ENCODE data around the gene SDHB. TPM values are rescaled to one million over a fixed set of nuclear protein-coding genes. Genes with fewer than 3 reads are reported as not detected.

SDHB gene
- total and polyA plus RNA-seq, 2 experiments from 2014 or later, result 126 to 156 TPM

DNA sequence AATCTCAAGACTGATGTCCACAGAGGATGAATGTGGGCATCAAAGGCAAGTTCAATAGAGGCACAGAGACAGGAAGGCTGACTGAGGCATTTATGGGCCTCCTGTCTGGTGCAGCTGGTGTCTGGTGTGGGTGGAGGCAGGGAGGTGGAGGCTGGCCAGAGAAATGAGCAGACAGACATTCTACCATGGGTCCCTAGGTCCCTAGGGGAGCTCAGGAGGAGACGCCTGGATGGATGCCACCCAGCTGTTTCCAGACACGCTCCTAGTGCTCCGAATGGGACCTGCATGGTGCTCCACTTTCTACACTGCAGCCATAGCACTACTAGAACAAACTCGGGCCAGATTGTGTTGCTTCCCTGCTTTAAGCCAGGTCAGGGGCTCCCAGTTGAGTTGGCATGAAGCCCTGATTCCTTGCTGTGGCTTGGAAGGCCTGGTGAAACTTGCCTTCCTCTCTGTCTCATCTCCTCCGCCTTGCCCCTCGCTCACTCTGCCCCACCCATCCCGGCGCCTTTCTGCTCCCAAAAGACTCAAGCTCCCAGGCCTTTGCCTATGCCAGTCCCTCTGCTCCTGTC is 40.1 kb upstream of the SDHB start:
- H3K9me3 ChIP-seq (ENCODE audit: low read depth), result no peaks in the 10 kb centered on the region
- no peaks in the 10 kb centered on the region for H3K36me3 ChIP-seq
- no peak overlapping the region for H3K4me3 ChIP-seq
- H3K27me3 ChIP-seq, result no peaks in the 10 kb centered on the region
- no peak for DNase-seq (ENCODE audit: low read depth in 1 of 2, low spot score in 1 of 2)
- no peak overlapping the region for H3K27ac ChIP-seq
- TF ChIP-seq, protein P1, sequence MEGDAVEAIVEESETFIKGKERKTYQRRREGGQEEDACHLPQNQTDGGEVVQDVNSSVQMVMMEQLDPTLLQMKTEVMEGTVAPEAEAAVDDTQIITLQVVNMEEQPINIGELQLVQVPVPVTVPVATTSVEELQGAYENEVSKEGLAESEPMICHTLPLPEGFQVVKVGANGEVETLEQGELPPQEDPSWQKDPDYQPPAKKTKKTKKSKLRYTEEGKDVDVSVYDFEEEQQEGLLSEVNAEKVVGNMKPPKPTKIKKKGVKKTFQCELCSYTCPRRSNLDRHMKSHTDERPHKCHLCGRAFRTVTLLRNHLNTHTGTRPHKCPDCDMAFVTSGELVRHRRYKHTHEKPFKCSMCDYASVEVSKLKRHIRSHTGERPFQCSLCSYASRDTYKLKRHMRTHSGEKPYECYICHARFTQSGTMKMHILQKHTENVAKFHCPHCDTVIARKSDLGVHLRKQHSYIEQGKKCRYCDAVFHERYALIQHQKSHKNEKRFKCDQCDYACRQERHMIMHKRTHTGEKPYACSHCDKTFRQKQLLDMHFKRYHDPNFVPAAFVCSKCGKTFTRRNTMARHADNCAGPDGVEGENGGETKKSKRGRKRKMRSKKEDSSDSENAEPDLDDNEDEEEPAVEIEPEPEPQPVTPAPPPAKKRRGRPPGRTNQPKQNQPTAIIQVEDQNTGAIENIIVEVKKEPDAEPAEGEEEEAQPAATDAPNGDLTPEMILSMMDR (IDR thresholded peaks at IDR 0.05; ENCODE audit: low read depth, low read length), result no peak
- no peaks in the 10 kb centered on the region for H3K4me1 ChIP-seq (ENCODE audit: low read depth)

DNA sequence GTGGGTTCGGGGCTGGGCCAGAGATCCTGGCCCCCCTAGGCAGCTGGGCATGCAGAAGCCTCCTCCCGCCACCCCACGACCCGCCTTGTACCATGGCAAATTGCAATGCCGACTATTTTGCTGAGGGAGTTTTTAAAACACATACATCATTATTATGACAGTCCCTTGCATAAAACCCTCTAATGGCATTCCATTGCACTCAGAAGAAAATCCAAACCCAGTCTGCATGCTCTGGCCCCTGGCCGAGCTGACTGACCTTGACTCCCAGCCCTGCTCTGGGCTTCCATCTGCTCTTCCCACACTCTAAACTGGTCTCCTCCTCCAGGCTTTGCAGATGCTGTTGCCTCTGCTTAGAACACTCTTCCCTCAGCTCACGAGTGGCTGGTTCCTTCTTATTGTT is 37.4 kb upstream of the SDHB start:
- Histone ChIP-seq H3K36me3 (no peaks in the 10 kb centered on the region), H3K27ac (no peak overlapping the region), H3K4me3 (no peak overlapping the region), H3K9me3 (ENCODE audit: low read depth) (no peaks in the 10 kb centered on the region), H3K4me1 (ENCODE audit: low read depth) (no peaks in the 10 kb centered on the region), H3K27me3 (no peaks in the 10 kb centered on the region)
- no peak for DNase-seq (ENCODE audit: low read depth in 1 of 2, low spot score in 1 of 2)
- TF ChIP-seq, protein P1 (IDR thresholded peaks at IDR 0.05; ENCODE audit: low read depth, low read length), result no peak

- Histone ChIP-seq H3K36me3 (no peaks in the 10 kb centered on the region), H3K9me3 (ENCODE audit: low read depth) (no peaks in the 10 kb centered on the region), H3K27me3 (no peaks in the 10 kb centered on the region), H3K27ac (no peak overlapping the region), H3K4me3 (no peak overlapping the region), H3K4me1 (ENCODE audit: low read depth) (no peaks in the 10 kb centered on the region)
- DNase-seq (ENCODE audit: low read depth in 1 of 2, low spot score in 1 of 2), result no peak
- TF ChIP-seq, protein P1 (IDR thresholded peaks at IDR 0.05; ENCODE audit: low read depth, low read length), result no peak
Observed at GRCh38 chr1:17089506-17089905, 35.7 kb upstream of the SDHB start.

- H3K36me3 ChIP-seq, result no peaks in the 10 kb centered on the region
- no peak overlapping the region for H3K4me3 ChIP-seq
- no peak for DNase-seq (ENCODE audit: low read depth in 1 of 2, low spot score in 1 of 2)
- H3K9me3 ChIP-seq (ENCODE audit: low read depth), result no peaks in the 10 kb centered on the region
- no peak overlapping the region for H3K27ac ChIP-seq
- TF ChIP-seq, protein P1 (IDR thresholded peaks at IDR 0.05; ENCODE audit: low read depth, low read length), result no peak
- no peaks in the 10 kb centered on the region for H3K4me1 ChIP-seq (ENCODE audit: low read depth)
- H3K27me3 ChIP-seq, result no peaks in the 10 kb centered on the region
Observed at GRCh38 chr1:17086751-17087150, 32.9 kb upstream of the SDHB start.

- no peaks in the 10 kb centered on the region for H3K4me1 ChIP-seq (ENCODE audit: low read depth)
- no peak overlapping the region for H3K27ac ChIP-seq
- no peaks in the 10 kb centered on the region for H3K9me3 ChIP-seq (ENCODE audit: low read depth)
- no peak overlapping the region for H3K4me3 ChIP-seq
- H3K27me3 ChIP-seq, result no peaks in the 10 kb centered on the region
- DNase-seq (ENCODE audit: low read depth in 1 of 2, low spot score in 1 of 2), result no peak
- TF ChIP-seq, protein P1 (IDR thresholded peaks at IDR 0.05; ENCODE audit: low read depth, low read length), result no peak
- no peaks in the 10 kb centered on the region for H3K36me3 ChIP-seq
Observed at GRCh38 chr1:17084787-17085186, 31.0 kb upstream of the SDHB start.
